DMS153 treated with DMSO at 0.1 percent for 48 hours (cell line): ENCODE data around the gene C3orf80.
"Not testable (repeated sequence)": the region's sequence is repeated elsewhere in the genome, so short reads cannot be mapped to it uniquely, and the experiment has no call there.

Experiments
- DNase-seq: peaks from one replicate; lab custom pipeline; 2025; ENCODE audit not compliant: unreplicated experiment; lab: John Stamatoyannopoulos, UW

The C3orf80 gene

GRCh38 chr3:160210799-160211221 lies 14.4 kb upstream of the C3orf80 start:
- no peak for DNase-seq

- DNase-seq = no peak
These were observed 12.0 kb upstream of the C3orf80 start for GRCh38 chr3:160213191-160213590.

DNA sequence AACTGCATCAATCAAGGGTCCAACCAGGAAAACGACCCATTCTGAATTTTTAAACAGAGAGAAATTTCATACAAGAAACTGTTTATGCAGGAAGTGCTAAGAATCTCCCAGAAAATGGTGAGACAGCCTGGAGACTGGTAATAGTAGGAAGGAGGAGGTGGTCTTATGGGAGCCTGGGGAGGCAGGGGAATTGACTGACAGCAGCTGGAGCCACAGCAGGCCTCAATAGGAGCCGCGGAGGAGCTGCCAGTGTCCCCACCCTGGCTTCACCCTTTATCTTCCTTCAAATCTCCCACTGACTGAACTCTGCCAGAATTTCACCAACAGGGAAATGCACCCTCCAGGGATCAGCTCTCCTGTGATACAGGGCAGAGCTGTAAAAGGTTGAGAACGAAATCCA lies 7.5 kb upstream of the C3orf80 start:
- DNase-seq = no peak

DNA sequence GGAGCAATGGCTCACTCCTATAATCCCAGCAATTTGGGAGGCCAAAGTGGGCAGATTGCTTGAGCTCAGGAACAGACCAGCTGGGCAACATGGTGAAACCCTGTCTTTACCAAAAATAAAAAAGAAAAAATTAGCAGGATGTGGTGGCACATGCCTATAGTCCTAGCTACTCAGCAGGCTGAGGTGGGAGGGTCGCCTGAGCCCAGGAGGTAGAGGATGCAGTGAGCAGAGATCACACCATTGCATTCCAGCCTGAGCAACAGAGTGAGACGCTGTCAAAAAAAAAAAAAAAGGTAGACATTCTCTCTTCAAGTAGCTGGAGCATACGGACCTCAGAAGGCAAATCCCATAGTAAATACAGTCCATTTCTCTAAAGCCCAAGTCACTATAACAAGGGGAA lies 7.1 kb upstream of the C3orf80 start:
- DNase-seq = no peak

- no peak for DNase-seq
These were observed 5.2 kb upstream of the C3orf80 start for GRCh38 chr3:160220038-160220437.

DNA sequence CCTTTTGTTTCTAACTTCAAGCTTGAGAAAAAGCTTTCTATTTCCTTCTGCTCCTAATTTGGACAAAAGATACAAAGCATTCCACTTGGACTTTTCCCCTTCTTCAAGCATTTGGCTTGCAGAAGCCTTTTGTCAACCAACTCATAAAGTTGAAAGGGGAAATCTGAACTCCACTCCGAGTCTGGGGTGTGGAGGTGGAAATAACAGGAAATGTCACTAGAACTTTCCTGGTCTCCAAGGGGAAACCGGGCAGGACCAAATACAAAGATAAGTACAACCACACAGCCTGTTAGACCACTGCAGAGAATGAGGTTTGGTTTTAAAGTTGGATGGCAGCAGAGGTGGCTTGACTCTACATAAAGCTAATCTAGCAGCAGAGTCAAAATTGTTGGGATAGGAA lies 4.2 kb upstream of the C3orf80 start:
- DNase-seq = no peak

GRCh38 chr3:160224256-160224655 lies 966 bp upstream of the C3orf80 start:
- no peak for DNase-seq

- DNase-seq = no peak
These were observed 429 bp upstream of the C3orf80 start for GRCh38 chr3:160224811-160225175.

- no peak for DNase-seq
These were observed 1.0 kb downstream of the C3orf80 start for GRCh38 chr3:160226026-160226907.

DNA sequence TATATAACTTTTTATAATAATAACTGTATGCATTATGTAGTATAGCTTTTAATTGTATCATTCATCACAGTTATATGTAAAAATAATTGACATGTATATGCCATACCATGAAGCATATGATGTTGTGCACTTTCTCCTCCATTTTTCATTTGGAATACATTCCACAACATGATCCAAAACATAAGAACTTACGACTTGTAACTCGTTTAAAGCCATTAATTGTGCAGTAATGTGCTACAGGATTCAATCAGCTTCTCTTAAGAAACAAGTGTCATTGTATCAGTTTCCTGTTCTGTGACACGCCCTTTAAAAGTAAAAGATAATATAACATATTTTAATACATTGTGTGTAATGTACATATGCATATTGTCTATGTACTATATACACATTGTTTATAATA lies 2.2 kb downstream of the C3orf80 start:
- DNase-seq = no peak

DNA sequence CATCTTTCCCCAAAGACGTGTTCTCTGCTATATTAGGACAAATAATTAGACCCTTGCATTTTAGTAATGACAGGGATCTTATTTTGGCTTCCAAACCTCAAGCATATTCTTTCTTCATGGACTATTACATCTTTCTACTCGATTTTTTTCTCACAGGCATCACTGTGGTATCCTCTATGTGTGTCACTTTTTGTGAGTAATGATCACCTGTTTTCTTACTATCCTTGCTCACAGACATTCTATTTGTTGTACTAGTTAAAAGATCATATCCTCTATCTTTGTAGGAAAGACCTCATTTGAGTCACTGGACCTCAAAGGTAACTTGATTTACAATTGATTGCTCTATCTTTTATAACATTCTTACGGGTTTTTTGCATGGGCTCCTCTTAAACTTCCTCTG lies 6.8 kb downstream of the C3orf80 start:
- DNase-seq = no peak

GRCh38 chr3:160240719-160241118 lies 15.5 kb downstream of the C3orf80 start:
- DNase-seq = not testable (repeated sequence)

DNA sequence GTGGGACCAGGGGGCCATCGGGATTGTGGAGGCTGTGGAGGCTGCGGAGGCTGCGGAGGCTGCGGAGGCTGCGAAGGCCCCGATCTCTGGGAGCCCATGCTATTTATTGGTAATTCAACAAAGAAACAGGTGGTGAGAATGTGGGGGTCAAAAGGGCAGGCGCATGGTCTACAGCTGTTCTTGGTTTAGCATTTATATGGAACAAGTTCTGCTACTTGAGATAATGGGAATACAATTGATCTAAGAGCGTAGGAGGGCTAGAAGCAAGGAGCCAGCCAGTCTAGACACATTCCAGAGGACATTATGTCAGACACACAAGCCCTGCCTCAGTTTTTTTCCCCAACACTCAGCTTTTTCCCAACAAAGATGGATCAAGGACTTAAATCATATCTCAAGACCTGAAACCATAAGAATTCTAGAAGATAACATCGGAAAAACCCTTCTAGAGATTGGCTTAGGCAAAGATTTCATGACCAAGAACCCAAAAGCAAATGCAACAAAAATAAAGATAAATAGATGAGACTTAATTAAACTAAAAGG lies 20.1 kb downstream of the C3orf80 start:
- DNase-seq = no peak

GRCh38 chr3:160247766-160248165 lies 22.5 kb downstream of the C3orf80 start:
- no peak for DNase-seq

- DNase-seq = no peak
These were observed 28.1 kb downstream of the C3orf80 start for GRCh38 chr3:160253298-160253697.

DNA sequence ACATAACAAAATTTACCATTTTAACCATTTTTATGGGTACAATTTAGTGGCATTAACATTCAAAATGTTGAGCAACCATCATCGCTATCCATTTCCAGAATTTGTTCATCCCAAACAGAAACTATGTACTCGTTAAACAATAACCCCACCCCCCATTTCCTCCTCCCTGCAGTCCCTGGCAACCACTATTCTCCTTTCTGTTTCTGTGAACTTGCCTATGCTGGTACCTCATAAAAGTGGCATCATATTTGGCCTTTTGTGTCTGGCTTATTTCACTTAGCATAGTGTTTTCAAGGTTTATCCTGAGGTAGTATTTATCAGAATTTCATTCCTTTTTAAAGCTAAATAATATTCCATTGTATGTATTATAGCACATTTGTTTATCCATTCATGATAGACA lies 32.4 kb downstream of the C3orf80 start:
- DNase-seq = no peak

GRCh38 chr3:160259589-160259988 lies 34.4 kb downstream of the C3orf80 start:
- DNase-seq = no peak

GRCh38 chr3:160260587-160261270 lies 35.5 kb downstream of the C3orf80 start:
- DNase-seq = no peak

GRCh38 chr3:160265088-160265487 lies 39.9 kb downstream of the C3orf80 start:
- no peak for DNase-seq
